ENCODE measurements around the gene PCSK5.

PCSK5 gene

GRCh38 chr9:76103531-76104315, 213.2 kb downstream of the PCSK5 start:
- H3K4me1 ChIP-seq (ENCODE audit: insufficient read depth, low read length), result no peaks in the 10 kb centered on the region
- no peaks in the 10 kb centered on the region for H3K79me2 ChIP-seq (ENCODE audit: insufficient read depth, low read length)
- no peak overlapping the region for H3K27ac ChIP-seq (ENCODE audit: low read length)
- H4K20me1 ChIP-seq (ENCODE audit: insufficient read depth, low read length), result no peaks in the 10 kb centered on the region
- H3K4me2 ChIP-seq (ENCODE audit: insufficient read depth, low read length), result no peak overlapping the region
- H3K9me3 ChIP-seq (ENCODE audit: insufficient read depth, low read length, severe bottlenecking), result no peaks in the 10 kb centered on the region
- ATAC-seq (ENCODE audit: insufficient read depth, low read depth) (no peak), DNase-seq (no peak)
- H3K4me3 ChIP-seq (ENCODE audit: low read depth in 1 of 2, low read length in 2 of 2), result no peak overlapping the region
- no peaks in the 10 kb centered on the region for H3K27me3 ChIP-seq (ENCODE audit: insufficient read depth, low read length, poor library complexity)
- TF ChIP-seq EZH2 (IDR thresholded peaks at IDR 0.05; ENCODE audit: borderline replicate concordance, low read depth, low read length, severe bottlenecking) (no peak), CTCF (IDR thresholded peaks at IDR 0.05; ENCODE audit: borderline replicate concordance, extremely low read depth, low read length, poor library complexity, severe bottlenecking) (no peak)
- H3K36me3 ChIP-seq (ENCODE audit: insufficient read depth, low read length), result peaks cover 21% of the 10 kb centered on the region; the same call in 1 of the 2 replicates
- no peak overlapping the region for H2AFZ ChIP-seq (ENCODE audit: low read depth, low read length)
- H3K9ac ChIP-seq (ENCODE audit: low read depth, low read length), result no peak overlapping the region

- H3K9ac ChIP-seq (ENCODE audit: low read depth, low read length), result no peak overlapping the region
- ATAC-seq (ENCODE audit: insufficient read depth, low read depth) (no peak), DNase-seq (no peak)
- no peaks in the 10 kb centered on the region for H3K27me3 ChIP-seq (ENCODE audit: insufficient read depth, low read length, poor library complexity)
- no peaks in the 10 kb centered on the region for H3K4me1 ChIP-seq (ENCODE audit: insufficient read depth, low read length)
- no peaks in the 10 kb centered on the region for H3K79me2 ChIP-seq (ENCODE audit: insufficient read depth, low read length)
- no peak overlapping the region for H2AFZ ChIP-seq (ENCODE audit: low read depth, low read length)
- TF ChIP-seq EZH2 (IDR thresholded peaks at IDR 0.05; ENCODE audit: borderline replicate concordance, low read depth, low read length, severe bottlenecking) (no peak), CTCF (IDR thresholded peaks at IDR 0.05; ENCODE audit: borderline replicate concordance, extremely low read depth, low read length, poor library complexity, severe bottlenecking) (no peak)
- no peak overlapping the region for H3K4me2 ChIP-seq (ENCODE audit: insufficient read depth, low read length)
- peaks cover 22% of the 10 kb centered on the region; the same call in 1 of the 2 replicates for H3K36me3 ChIP-seq (ENCODE audit: insufficient read depth, low read length)
- no peaks in the 10 kb centered on the region for H4K20me1 ChIP-seq (ENCODE audit: insufficient read depth, low read length)
- no peak overlapping the region for H3K4me3 ChIP-seq (ENCODE audit: low read depth in 1 of 2, low read length in 2 of 2)
- no peak overlapping the region for H3K27ac ChIP-seq (ENCODE audit: low read length)
- no peaks in the 10 kb centered on the region for H3K9me3 ChIP-seq (ENCODE audit: insufficient read depth, low read length, severe bottlenecking)
Measured at GRCh38 chr9:76107482-76107881, 217.0 kb downstream of the PCSK5 start.

- Histone ChIP-seq H3K79me2 (ENCODE audit: insufficient read depth, low read length) (no peaks in the 10 kb centered on the region), H3K27ac (ENCODE audit: low read length) (no peak overlapping the region), H3K9me3 (ENCODE audit: insufficient read depth, low read length, severe bottlenecking) (no peaks in the 10 kb centered on the region), H3K9ac (ENCODE audit: low read depth, low read length) (no peak overlapping the region), H3K4me3 (ENCODE audit: low read depth in 1 of 2, low read length in 2 of 2) (no peak overlapping the region), H3K36me3 (ENCODE audit: insufficient read depth, low read length) (peaks cover 16% of the 10 kb centered on the region; the same call in 1 of the 2 replicates), H3K4me2 (ENCODE audit: insufficient read depth, low read length) (no peak overlapping the region), H2AFZ (ENCODE audit: low read depth, low read length) (no peak overlapping the region), H3K4me1 (ENCODE audit: insufficient read depth, low read length) (no peaks in the 10 kb centered on the region), H4K20me1 (ENCODE audit: insufficient read depth, low read length) (no peaks in the 10 kb centered on the region), H3K27me3 (ENCODE audit: insufficient read depth, low read length, poor library complexity) (no peaks in the 10 kb centered on the region)
- TF ChIP-seq CTCF (IDR thresholded peaks at IDR 0.05; ENCODE audit: borderline replicate concordance, extremely low read depth, low read length, poor library complexity, severe bottlenecking), result no peak
- no peak for TF ChIP-seq EZH2 (IDR thresholded peaks at IDR 0.05; ENCODE audit: borderline replicate concordance, low read depth, low read length, severe bottlenecking)
- DNase-seq (no peak), ATAC-seq (ENCODE audit: insufficient read depth, low read depth) (no peak)
Measured at GRCh38 chr9:76109953-76110352, 219.5 kb downstream of the PCSK5 start.

All from DND-41 (cell line).